Natural killer cell (primary cell): ENCODE results near the gene LILRA2. TPM values are rescaled to one million over a fixed set of nuclear protein-coding genes. Genes with fewer than 3 reads are reported as not detected.

Experiments used
- ATAC-seq, 3 donors: fragments of 150-1000 bp in 2 of 3; fragments of 200-7000 bp in 1 of 3; cut with Tn5 transposase; 1 replicate in 1 of 3; 2 replicates in 2 of 3; pipeline ENCODE4 v1.10.0; 2021; ENCODE audit warnings: mild to moderate bottlenecking in 2 of 3, moderate library complexity in 2 of 3
- DNase-seq, 2 donors: peaks; one replicate each; pipeline versions ENCODE4 v3.0.0 to v3.0.0-alpha.2; 2013 to 2021; ENCODE audit warnings: mixed read lengths in 1 of 2
- H3K27ac ChIP-seq: one replicate; pipeline ENCODE4 v1.5.1; 2013; ENCODE audit warnings: mild to moderate bottlenecking, low read length
- H3K27me3 ChIP-seq: one replicate; pipeline ENCODE4 v1.6.1; 2013; ENCODE audit warnings: low read length; ENCODE audit not compliant: control insufficient read depth, insufficient read depth
- H3K36me3 ChIP-seq: one replicate; pipeline ENCODE4 v1.6.1; 2013; ENCODE audit warnings: low read length; ENCODE audit not compliant: control insufficient read depth, insufficient read depth
- H3K4me1 ChIP-seq: one replicate; pipeline ENCODE4 v1.6.1; 2013; ENCODE audit warnings: low read length; ENCODE audit not compliant: control insufficient read depth, insufficient read depth
- H3K4me3 ChIP-seq: one replicate; pipeline ENCODE4 v1.5.1; 2013; ENCODE audit warnings: low read length
- H3K9me3 ChIP-seq: one replicate; pipeline ENCODE4 v1.6.1; 2013; ENCODE audit warnings: low read length; ENCODE audit not compliant: control insufficient read depth, insufficient read depth
- H3K27ac Mint-ChIP-seq, 2 donors: one replicate each; pipeline ENCODE4 v1.8.0; 2022; ENCODE audit warnings: mild to moderate bottlenecking in 2 of 2, mixed read lengths in 2 of 2, moderate library complexity in 1 of 2
- H3K27me3 Mint-ChIP-seq, 2 donors: one replicate each; pipeline ENCODE4 v1.8.0; 2022; ENCODE audit warnings: low read depth in 2 of 2, mixed read lengths in 2 of 2
- H3K36me3 Mint-ChIP-seq: one replicate; pipeline ENCODE4 v1.8.0; 2022; ENCODE audit warnings: mixed read lengths
- H3K4me1 Mint-ChIP-seq, 2 donors: one replicate each; pipeline ENCODE4 v1.8.0; 2022; ENCODE audit warnings: mixed read lengths in 2 of 2
- H3K4me3 Mint-ChIP-seq: one replicate; pipeline ENCODE4 v1.8.0; 2022; ENCODE audit warnings: mild to moderate bottlenecking, moderate library complexity, mixed read lengths
- H3K9me3 Mint-ChIP-seq, 2 donors: one replicate each; pipeline ENCODE4 v1.8.0; 2022; ENCODE audit warnings: mixed read lengths in 2 of 2
- CTCF ChIP-seq: fragments of 200-600 bp; IDR thresholded peaks from one replicate; pipeline ENCODE4 v1.8.0; 2022; ENCODE audit warnings: antibody characterized with exemption
- WGBS: methylation state at CpG from one replicate; pipeline ENCODE4 v1.1.7; 2013; ENCODE audit warnings: missing lambda C conversion rate; ENCODE audit not compliant: insufficient coverage; 5-methylcytosine and 5-hydroxymethylcytosine counted together
- intact Hi-C: fragments of 100-400 bp; cut with micrococcal nuclease; formaldehyde crosslinking; loops from one replicate; pipeline ENCODE4 v1.14.2; 2022
- total RNA-seq, 4 donors: library from RNA; stranded (reverse); fragments of 120-200 nt in 1 of 4; gene quantifications; one replicate each; pipeline versions ENCODE4 v1.2.3 to v1.2.4, GENCODE V29; 2013 to 2022

Gene LILRA2
- total RNA-seq, 3 donors from 2014 or later (not counting 1 experiment from before 2014, with no cell fraction given) = 1.4 to 8.4 (median 5.6) TPM

GRCh38 chr19:54548806-54549205, 24.8 kb upstream of the LILRA2 start:
- H3K27me3 ChIP-seq = peaks cover 12% of the 10 kb centered on the region
- intact Hi-C loops = no loop called here
- H3K4me3 ChIP-seq = no peak overlapping the region
- H3K4me1 ChIP-seq = peaks cover 24% of the 10 kb centered on the region
- H3K36me3 ChIP-seq = no peaks in the 10 kb centered on the region
- peaks cover 29 to 36% of the 10 kb centered on the region in 2 donors for H3K4me1 Mint-ChIP-seq
- DNase-seq (no peak), ATAC-seq (no peak)
- 90% methylated on average over 16 of the region's 16 CpGs for WGBS
- peaks cover 8% of the 10 kb centered on the region for H3K36me3 Mint-ChIP-seq
- no peak overlapping the region for H3K27ac ChIP-seq
- TF ChIP-seq CTCF = no peak
- H3K9me3 ChIP-seq = no peaks in the 10 kb centered on the region
- no peaks in the 10 kb centered on the region for H3K9me3 Mint-ChIP-seq
- no peak overlapping the region for H3K27ac Mint-ChIP-seq
- H3K27me3 Mint-ChIP-seq = peaks cover 23 to 38% of the 10 kb centered on the region in 2 donors
- no peak overlapping the region for H3K4me3 Mint-ChIP-seq

GRCh38 chr19:54549224-54549623, 24.4 kb upstream of the LILRA2 start:
- peaks cover 23 to 34% of the 10 kb centered on the region in 2 donors for H3K27me3 Mint-ChIP-seq

GRCh38 chr19:54551293-54551692, 22.3 kb upstream of the LILRA2 start:
- TF ChIP-seq CTCF = no peak
- Mint-ChIP-seq H3K36me3 (no peaks in the 10 kb centered on the region), H3K27me3 (peaks cover 25 to 34% of the 10 kb centered on the region in 2 donors), H3K27ac (peak overlapping the region; percentile 47 to 78), H3K4me1 (peaks cover 18 to 22% of the 10 kb centered on the region in 2 donors), H3K9me3 (no peaks in the 10 kb centered on the region), H3K4me3 (peak overlapping the region; percentile 67)
- no peak overlapping the region for H3K27ac ChIP-seq
- no peaks in the 10 kb centered on the region for H3K36me3 ChIP-seq
- peaks cover 12% of the 10 kb centered on the region for H3K27me3 ChIP-seq
- intact Hi-C loops = loop anchor here (1.0 to 5.0 kb wide), 4 partner anchors 9 to 69 kb away; no protein-coding TSS in a partner anchor
- ATAC-seq = peak; percentile 86 to 98 (median 90)
- no peak overlapping the region for H3K4me3 ChIP-seq
- H3K9me3 ChIP-seq = no peaks in the 10 kb centered on the region
- 15% methylated on average over 3 of the region's 6 CpGs for WGBS
- H3K4me1 ChIP-seq = peaks cover 24% of the 10 kb centered on the region
- DNase-seq = peak; percentile 69 to 76

More at GRCh38 chr19:54549224-54549623, 24.4 kb upstream of the LILRA2 start:
- peaks cover 12% of the 10 kb centered on the region for H3K27me3 ChIP-seq
- no peak for TF ChIP-seq CTCF
- no peaks in the 10 kb centered on the region for H3K36me3 ChIP-seq
- H3K4me1 Mint-ChIP-seq = peaks cover 25 to 34% of the 10 kb centered on the region in 2 donors
- no peak overlapping the region for H3K4me3 Mint-ChIP-seq
- no peaks in the 10 kb centered on the region for H3K9me3 ChIP-seq
- 81% methylated on average over 14 of the region's 14 CpGs for WGBS
- H3K27ac Mint-ChIP-seq = no peak overlapping the region
- no peak overlapping the region for H3K4me3 ChIP-seq
- no peaks in the 10 kb centered on the region for H3K9me3 Mint-ChIP-seq
- DNase-seq (no peak), ATAC-seq (no peak)
- H3K4me1 ChIP-seq = peaks cover 24% of the 10 kb centered on the region
- peaks cover 4% of the 10 kb centered on the region for H3K36me3 Mint-ChIP-seq
- intact Hi-C loops = no loop called here
- H3K27ac ChIP-seq = no peak overlapping the region
